SK-N-SH (cell line): ENCODE measurements around the gene MTG1.
"Not testable (repeated sequence)": the region's sequence is repeated elsewhere in the genome, so short reads cannot be mapped to it uniquely, and the experiment has no call there.

ENCODE experiments used
- CTCF ChIP-seq: fragments of 200-600 bp; sonication (generic); IDR thresholded peaks from 2 replicates; pipeline ENCODE4 v1.6.1; 2017; ENCODE audit warnings: antibody characterized with exemption, mild to moderate bottlenecking, moderate library complexity
- EP300 ChIP-seq, 2 experiments: IDR thresholded peaks; 2 replicates each; pipeline versions ENCODE4 v1.4.0 to v1.6.1; 2012; ENCODE audit warnings: borderline replicate concordance in 1 of 2, low read depth in 1 of 2, low read length in 1 of 2
- GABPA ChIP-seq: IDR thresholded peaks from 2 replicates; pipeline ENCODE4 v1.4.0; 2012; ENCODE audit warnings: low read depth, mild to moderate bottlenecking
- JUND ChIP-seq: IDR thresholded peaks from 2 replicates; pipeline ENCODE4 v1.4.0; 2012
- MAX ChIP-seq: IDR thresholded peaks from 2 replicates; pipeline ENCODE4 v1.4.0; 2012; ENCODE audit warnings: low read depth
- POLR2AphosphoS5 ChIP-seq: IDR thresholded peaks from 2 replicates; pipeline ENCODE4 v1.6.1; 2012; ENCODE audit warnings: low read depth, low read length
- RCOR1 ChIP-seq: fragments of 150-350 bp; IDR thresholded peaks from 2 replicates; pipeline ENCODE4 v1.6.1; 2017; ENCODE audit warnings: antibody characterized with exemption, low read length
- REST ChIP-seq: IDR thresholded peaks from 2 replicates; pipeline ENCODE4 v1.6.1; 2012; ENCODE audit warnings: mild to moderate bottlenecking, low read depth, low read length, moderate library complexity
- SIN3A ChIP-seq: IDR thresholded peaks from 2 replicates; pipeline ENCODE4 v1.6.1; 2012; ENCODE audit warnings: low read depth, mild to moderate bottlenecking, low read length, moderate library complexity, borderline replicate concordance
- USF2 ChIP-seq: fragments of 150-350 bp; IDR thresholded peaks from 2 replicates; pipeline ENCODE4 v1.6.1; 2017; ENCODE audit warnings: antibody characterized with exemption, low read length, low read depth, borderline replicate concordance
- YY1 ChIP-seq: IDR thresholded peaks from 2 replicates; pipeline ENCODE4 v1.4.0; 2012; ENCODE audit warnings: low read depth, mild to moderate bottlenecking

- TF ChIP-seq CTCF; USF2; JUND; SIN3A; YY1; RCOR1; POLR2AphosphoS5; EP300 (IDR thresholded peaks at IDR 0.05; ENCODE audit: borderline replicate concordance in 1 of 2, low read depth in 1 of 2, low read length in 1 of 2); GABPA; MAX; REST: not testable (repeated sequence)
These were observed 38.8 kb downstream of the MTG1 start for GRCh38 chr10:133432789-133433188.
